WERI-Rb-1 (cell line): ENCODE results near the gene FMOD.

Experiments used
- DNase-seq: peaks from one replicate; pipeline ENCODE4 v3.0.0-alpha.2; 2020
- H3K27ac ChIP-seq: fragments of 250-450 bp; sonication (Bioruptor Pico); 2 replicates; pipeline ENCODE4 v1.5.1; 2020; ENCODE audit warnings: mild to moderate bottlenecking, moderate library complexity
- H3K27me3 ChIP-seq: fragments of 250-450 bp; sonication (Bioruptor Pico); 2 replicates; pipeline ENCODE4 v1.5.1; 2021; ENCODE audit warnings: mild to moderate bottlenecking, low read depth, moderate library complexity; ENCODE audit not compliant: insufficient read depth, severe bottlenecking
- H3K36me3 ChIP-seq: fragments of 250-450 bp; sonication (Bioruptor Pico); 2 replicates; pipeline ENCODE4 v1.5.1; 2020; ENCODE audit warnings: mild to moderate bottlenecking, moderate library complexity
- H3K4me3 ChIP-seq: 2 replicates; pipeline ENCODE4 v1.5.1; 2011; ENCODE audit warnings: low read depth, mild to moderate bottlenecking, control low read depth, low read length
- H3K9me3 ChIP-seq: fragments of 250-450 bp; sonication (Bioruptor Pico); 2 replicates; pipeline ENCODE4 v1.5.1; 2021; ENCODE audit warnings: mild to moderate bottlenecking, moderate library complexity; ENCODE audit not compliant: severe bottlenecking
- TF ChIP-seq, protein P1 (sequence below): IDR thresholded peaks from 2 replicates; pipeline ENCODE4 v1.5.1; 2011; ENCODE audit warnings: low read depth, mild to moderate bottlenecking, control low read depth, inconsistent platforms, low read length

FMOD gene

DNA sequence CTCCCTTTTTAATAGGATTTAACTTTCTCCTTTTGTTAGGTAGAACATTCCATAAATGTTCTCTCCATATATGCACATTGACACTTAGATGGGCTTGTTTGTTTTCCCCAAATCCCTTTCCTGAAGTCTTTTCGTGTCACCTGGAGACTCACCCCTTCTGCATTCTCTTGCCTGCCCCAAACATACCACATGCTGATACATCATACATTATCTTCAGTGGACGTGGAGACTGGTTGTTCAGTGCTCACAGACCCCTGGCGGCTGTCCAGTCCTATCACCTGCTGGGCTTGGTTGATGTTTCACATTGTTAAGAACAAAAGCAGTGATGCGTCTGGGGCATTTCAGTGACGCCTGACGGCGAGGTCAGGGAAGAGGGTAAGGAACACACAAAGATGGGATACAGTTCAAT, 22.2 kb downstream of the FMOD start:
- TF ChIP-seq, protein P1, sequence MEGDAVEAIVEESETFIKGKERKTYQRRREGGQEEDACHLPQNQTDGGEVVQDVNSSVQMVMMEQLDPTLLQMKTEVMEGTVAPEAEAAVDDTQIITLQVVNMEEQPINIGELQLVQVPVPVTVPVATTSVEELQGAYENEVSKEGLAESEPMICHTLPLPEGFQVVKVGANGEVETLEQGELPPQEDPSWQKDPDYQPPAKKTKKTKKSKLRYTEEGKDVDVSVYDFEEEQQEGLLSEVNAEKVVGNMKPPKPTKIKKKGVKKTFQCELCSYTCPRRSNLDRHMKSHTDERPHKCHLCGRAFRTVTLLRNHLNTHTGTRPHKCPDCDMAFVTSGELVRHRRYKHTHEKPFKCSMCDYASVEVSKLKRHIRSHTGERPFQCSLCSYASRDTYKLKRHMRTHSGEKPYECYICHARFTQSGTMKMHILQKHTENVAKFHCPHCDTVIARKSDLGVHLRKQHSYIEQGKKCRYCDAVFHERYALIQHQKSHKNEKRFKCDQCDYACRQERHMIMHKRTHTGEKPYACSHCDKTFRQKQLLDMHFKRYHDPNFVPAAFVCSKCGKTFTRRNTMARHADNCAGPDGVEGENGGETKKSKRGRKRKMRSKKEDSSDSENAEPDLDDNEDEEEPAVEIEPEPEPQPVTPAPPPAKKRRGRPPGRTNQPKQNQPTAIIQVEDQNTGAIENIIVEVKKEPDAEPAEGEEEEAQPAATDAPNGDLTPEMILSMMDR, result no peak
- Histone ChIP-seq H3K27me3 (no peaks in the 10 kb centered on the region), H3K9me3 (no peaks in the 10 kb centered on the region), H3K4me3 (no peak overlapping the region), H3K27ac (peak overlapping the region; percentile 98), H3K36me3 (no peaks in the 10 kb centered on the region)
- no peak for DNase-seq

DNA sequence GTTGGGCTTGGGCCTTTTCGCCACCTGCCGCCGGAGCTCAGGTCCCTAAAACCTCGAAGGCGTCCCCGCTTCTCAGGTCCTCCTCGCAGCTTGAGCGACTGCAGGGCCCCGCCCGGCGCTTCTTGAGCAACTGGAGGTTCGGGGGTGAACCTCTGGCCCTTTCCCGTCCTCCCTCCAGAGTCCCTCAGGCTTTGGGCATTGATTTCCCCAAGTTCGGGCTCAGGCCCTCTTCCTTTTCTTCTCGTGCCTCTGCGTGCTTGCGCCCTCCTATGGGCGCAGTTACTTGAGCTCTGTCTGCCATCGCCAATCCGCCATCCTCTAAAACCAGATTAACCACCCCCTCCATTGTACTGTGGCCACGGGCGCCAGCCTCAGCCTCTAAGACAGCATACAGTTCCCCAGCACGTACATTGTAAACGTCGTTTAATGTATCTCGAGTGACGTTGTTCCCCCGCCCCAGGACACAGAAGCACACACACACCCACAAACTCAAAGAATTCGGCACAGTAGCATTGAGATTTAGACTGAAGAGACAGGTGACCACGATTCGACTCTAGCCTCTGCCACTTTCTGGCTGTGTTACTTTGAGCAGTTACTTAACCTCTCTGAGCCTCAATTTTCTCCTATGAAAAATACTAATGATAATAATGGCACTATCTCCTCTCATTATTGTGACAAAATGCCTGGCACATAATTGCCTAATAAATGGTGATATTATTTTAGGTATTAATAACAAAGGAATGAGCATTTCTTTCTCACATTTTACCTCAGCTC, 23.1 kb downstream of the FMOD start:
- peak; percentile 97 for DNase-seq
- H3K9me3 ChIP-seq, result no peaks in the 10 kb centered on the region
- no peaks in the 10 kb centered on the region for H3K27me3 ChIP-seq
- H3K4me3 ChIP-seq, result peak overlapping the region; percentile 51
- H3K36me3 ChIP-seq, result no peaks in the 10 kb centered on the region
- peak overlapping the region; percentile 98 for H3K27ac ChIP-seq
- TF ChIP-seq, protein P1, result peak; percentile 84

DNA sequence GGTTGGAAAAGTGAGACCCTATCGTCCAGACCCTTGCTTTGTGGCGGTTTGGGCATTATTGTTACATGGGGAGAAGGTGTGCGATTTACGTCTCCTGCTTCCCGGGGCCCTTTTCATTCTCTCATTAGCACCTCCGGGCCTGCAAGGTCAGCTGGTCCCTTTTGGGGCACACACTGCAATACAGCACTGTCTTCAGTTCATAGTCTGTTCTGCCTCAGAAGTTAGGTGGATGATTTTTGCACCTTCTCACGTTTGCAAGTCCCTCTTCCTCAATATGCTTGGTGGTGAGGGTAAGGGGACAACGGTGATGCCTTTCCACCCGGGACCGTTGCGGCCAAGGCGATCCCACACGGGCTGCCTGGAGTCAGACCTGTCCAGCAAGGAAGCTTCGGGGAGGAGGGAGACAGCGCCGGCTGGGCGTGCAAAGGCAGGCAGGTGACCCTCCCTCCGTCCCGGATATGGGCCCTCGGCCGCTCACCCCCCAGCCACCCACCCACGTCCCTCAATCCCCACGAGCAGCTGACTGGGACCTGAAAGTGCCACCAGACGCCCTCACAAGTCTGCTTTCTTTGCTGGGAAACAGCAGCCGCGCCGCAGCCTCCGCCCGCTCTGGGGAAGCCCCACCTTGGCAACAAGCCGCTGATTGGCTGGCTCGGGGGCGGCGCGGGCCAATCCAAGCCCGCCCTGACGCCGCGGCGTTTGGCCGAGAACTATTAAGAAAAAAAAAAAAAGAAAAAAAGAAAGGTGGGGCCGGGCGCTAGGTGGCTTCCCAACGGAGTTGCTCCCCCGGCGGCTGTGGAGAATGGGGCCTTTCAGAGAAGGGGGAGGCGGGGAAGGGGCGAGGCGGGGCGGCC, 23.9 kb downstream of the FMOD start:
- Histone ChIP-seq H3K36me3 (no peaks in the 10 kb centered on the region), H3K27ac (peak overlapping the region; percentile 98), H3K9me3 (no peaks in the 10 kb centered on the region), H3K27me3 (no peaks in the 10 kb centered on the region), H3K4me3 (peak overlapping the region; percentile 51)
- peak; percentile 100 for DNase-seq
- TF ChIP-seq, protein P1, result no peak

DNA sequence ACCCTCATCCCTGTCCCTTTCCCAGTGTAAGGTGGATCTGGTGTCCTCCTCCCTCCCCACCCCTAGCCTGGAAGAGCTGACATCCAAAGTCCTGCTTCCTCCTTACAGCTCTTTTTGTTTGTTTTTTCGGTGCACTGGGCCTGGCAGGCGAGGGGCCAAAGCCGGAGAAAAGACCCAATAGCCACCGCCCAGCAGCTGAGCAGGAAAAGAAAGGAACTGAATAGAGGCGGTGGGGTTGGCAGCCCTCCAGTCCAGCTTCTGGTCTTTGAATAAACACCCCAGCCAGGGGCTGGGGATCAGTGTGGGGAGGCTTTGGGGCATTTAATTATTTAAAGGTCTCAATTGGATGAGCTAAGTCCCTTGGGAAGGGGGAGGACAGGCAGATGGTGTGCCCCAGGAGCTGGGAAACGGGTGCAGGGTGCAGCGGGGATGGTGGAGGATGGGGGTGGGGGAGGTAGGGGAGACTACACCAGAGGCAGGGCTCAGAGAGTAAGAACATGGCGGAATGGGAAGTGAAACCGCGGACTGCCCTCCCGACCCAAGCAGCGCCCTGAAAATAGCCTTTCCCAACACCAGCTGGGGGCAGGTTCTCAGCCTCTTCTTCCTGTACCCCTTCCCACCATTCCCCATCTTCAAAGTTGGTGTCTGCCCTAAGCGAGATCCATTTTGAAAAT, 25.4 kb downstream of the FMOD start:
- DNase-seq, result peak; percentile 99
- H3K36me3 ChIP-seq, result no peaks in the 10 kb centered on the region
- TF ChIP-seq, protein P1, result no peak
- peak overlapping the region; percentile 42 for H3K4me3 ChIP-seq
- H3K27me3 ChIP-seq, result no peaks in the 10 kb centered on the region
- H3K27ac ChIP-seq, result peak overlapping the region; percentile 98
- no peaks in the 10 kb centered on the region for H3K9me3 ChIP-seq

DNA sequence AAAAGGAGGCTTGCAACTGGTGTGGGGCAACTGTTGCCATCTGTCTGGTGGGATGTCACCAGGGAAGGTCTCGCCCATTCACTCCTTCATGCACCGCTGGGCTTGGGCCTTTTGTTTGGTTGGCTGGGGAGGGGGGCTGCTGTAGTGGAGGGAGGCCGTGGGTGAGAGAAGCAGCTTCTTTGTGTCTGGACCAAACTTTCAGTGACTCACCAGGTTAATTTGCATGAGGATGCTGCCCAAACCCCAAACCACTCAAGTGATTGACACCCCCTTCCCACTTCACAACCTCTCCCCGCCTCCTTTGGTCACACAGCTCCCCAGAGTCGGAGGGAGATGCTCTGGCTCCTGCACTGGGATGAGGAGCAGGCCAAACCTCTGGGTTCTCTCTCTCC, 25.9 kb downstream of the FMOD start:
- Histone ChIP-seq H3K27me3 (no peaks in the 10 kb centered on the region), H3K27ac (peak overlapping the region; percentile 98)

More for the DNA sequence above, 25.9 kb downstream of the FMOD start:
- TF ChIP-seq, protein P1, result no peak
- Histone ChIP-seq H3K36me3 (no peaks in the 10 kb centered on the region), H3K9me3 (no peaks in the 10 kb centered on the region), H3K4me3 (peak overlapping the region; percentile 36)
- peak; percentile 82 for DNase-seq
